IPS-NIHi7 (cell line): ENCODE data around the gene CCDC6.
"Not testable (repeated sequence)": the region's sequence is repeated elsewhere in the genome, so short reads cannot be mapped to it uniquely, and the experiment has no call there.

Source experiments
- DNase-seq: peaks from one replicate; pipeline ENCODE4 v3.0.0; 2012; ENCODE audit warnings: mixed read lengths; ENCODE audit errors: extremely low spot score

CCDC6 gene

GRCh38 chr10:59905731-59906416 is 482 bp downstream of the CCDC6 start:
- no peak for DNase-seq

GRCh38 chr10:59905066-59905730 is 1.2 kb downstream of the CCDC6 start:
- peak; percentile 44 for DNase-seq

GRCh38 chr10:59904426-59905065 is 1.8 kb downstream of the CCDC6 start:
- DNase-seq, result no peak

GRCh38 chr10:59903871-59904270 is 2.5 kb downstream of the CCDC6 start:
- DNase-seq, result no peak

GRCh38 chr10:59902016-59902415 is 4.3 kb downstream of the CCDC6 start:
- no peak for DNase-seq

- DNase-seq, result no peak
Measured at GRCh38 chr10:59901470-59901869, 4.9 kb downstream of the CCDC6 start.

GRCh38 chr10:59900048-59900727 is 6.2 kb downstream of the CCDC6 start:
- no peak for DNase-seq

- no peak for DNase-seq
Measured at GRCh38 chr10:59898125-59898835, 8.1 kb downstream of the CCDC6 start.

GRCh38 chr10:59896191-59896590 is 10.2 kb downstream of the CCDC6 start:
- no peak for DNase-seq

- no peak for DNase-seq
Measured at GRCh38 chr10:59895629-59896116, 10.7 kb downstream of the CCDC6 start.

- no peak for DNase-seq
Measured at GRCh38 chr10:59894114-59894513, 12.2 kb downstream of the CCDC6 start.

- DNase-seq, result no peak
Measured at GRCh38 chr10:59892697-59893096, 13.7 kb downstream of the CCDC6 start.

GRCh38 chr10:59891936-59892335 is 14.4 kb downstream of the CCDC6 start:
- DNase-seq, result no peak

- no peak for DNase-seq
Measured at GRCh38 chr10:59891349-59891748, 15.0 kb downstream of the CCDC6 start.

GRCh38 chr10:59888781-59889435 is 17.4 kb downstream of the CCDC6 start:
- no peak for DNase-seq

- DNase-seq, result no peak
Measured at GRCh38 chr10:59887972-59888640, 18.2 kb downstream of the CCDC6 start.

- DNase-seq, result no peak
Measured at GRCh38 chr10:59887006-59887405, 19.4 kb downstream of the CCDC6 start.

- DNase-seq, result no peak
Measured at GRCh38 chr10:59885430-59886134, 20.8 kb downstream of the CCDC6 start.

GRCh38 chr10:59884893-59885292 is 21.5 kb downstream of the CCDC6 start:
- DNase-seq, result not testable (repeated sequence)

GRCh38 chr10:59881640-59882039 is 24.7 kb downstream of the CCDC6 start:
- no peak for DNase-seq
